Measurements from ENCODE around the gene PFAS.

PFAS gene

DNA sequence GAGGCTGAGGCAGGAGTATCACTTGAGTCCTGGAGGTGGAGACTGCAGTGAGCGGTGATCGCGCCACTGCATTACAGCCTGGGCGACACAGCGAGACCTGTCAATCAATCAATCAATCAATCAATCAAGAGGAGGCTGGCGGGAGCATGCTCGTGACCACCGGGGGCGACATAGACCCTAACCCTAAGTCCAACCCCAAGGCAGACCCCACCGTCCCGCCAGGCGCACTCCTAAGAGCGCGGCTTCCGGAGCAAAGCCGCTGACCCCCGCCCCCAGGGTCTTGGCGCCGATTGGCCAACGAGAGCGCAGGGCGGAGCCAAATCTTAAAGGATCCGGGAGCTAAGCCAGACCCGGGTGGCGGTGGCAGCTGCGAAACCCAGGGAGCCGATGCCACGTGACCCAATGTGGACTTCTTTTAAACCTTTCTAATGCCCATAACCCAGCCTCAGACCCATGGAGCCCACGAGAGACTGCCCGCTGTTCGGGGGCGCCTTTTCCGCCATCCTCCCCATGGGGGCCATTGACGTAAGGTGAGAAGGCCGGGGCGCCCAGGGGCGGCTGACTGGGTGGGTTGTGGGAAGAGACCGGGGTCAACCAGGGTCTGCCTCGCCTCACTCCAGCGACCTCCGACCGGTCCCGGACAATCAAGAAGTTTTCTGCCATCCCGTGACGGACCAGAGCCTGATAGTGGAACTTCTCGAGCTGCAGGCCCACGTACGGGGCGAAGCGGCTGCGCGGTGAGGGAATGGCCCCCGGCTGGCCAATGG is 39.4 kb downstream of the PFAS start, which contains the start of gene RANGRF:
RANGRF (plus strand) TSS at position 335 of the 767 bp plus-strand sequence; CDS start at position 454, 119 bp downstream.
- in situ Hi-C loops (cut with HindIII; ENCODE audit: low pct_ligation_motif_present, low pct_unique_long_range_greater_than_20kb, low sequenced_read_pairs): no loop called here
- DNase-seq: peak; percentile 89

DNA sequence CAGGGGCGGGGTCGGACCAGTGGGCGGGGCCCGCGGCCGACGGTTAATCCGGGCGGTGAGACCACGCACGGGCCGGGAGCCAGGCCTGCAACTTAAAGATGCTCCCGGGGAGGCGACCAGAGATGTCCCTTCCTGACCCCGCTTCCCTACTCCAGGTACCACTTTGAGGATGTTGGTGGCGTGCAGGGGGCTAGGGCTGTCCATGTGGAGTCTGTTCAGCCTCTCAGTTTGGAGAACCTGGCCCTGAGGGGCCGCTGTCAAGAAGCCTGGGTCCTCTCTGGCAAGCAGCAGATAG is 40.0 kb downstream of the PFAS start:
- DNase-seq: no peak
- in situ Hi-C loops (cut with HindIII; ENCODE audit: low pct_ligation_motif_present, low pct_unique_long_range_greater_than_20kb, low sequenced_read_pairs): no loop called here

DNA sequence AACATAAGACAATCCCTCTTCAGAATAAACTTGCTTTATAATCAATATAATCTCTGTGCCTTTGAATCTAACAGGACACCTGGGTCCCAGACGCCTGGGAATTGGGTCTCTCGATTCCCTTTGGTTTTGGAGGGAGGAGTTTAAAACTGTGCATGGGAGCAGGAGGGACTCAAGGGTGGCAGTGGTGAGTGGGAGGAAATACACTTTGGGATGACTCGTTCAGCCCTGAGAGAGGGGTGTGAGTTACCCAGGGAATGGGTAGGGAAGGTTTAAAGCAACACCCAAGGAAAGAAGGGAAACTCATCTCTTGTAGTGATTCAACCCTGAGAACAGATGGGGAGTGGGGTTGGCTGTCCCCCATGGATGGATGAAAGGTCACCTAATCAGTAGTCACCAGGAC is 41.0 kb downstream of the PFAS start:
- DNase-seq: peak; percentile 31
- in situ Hi-C loops (cut with HindIII; ENCODE audit: low pct_ligation_motif_present, low pct_unique_long_range_greater_than_20kb, low sequenced_read_pairs): no loop called here

DNA sequence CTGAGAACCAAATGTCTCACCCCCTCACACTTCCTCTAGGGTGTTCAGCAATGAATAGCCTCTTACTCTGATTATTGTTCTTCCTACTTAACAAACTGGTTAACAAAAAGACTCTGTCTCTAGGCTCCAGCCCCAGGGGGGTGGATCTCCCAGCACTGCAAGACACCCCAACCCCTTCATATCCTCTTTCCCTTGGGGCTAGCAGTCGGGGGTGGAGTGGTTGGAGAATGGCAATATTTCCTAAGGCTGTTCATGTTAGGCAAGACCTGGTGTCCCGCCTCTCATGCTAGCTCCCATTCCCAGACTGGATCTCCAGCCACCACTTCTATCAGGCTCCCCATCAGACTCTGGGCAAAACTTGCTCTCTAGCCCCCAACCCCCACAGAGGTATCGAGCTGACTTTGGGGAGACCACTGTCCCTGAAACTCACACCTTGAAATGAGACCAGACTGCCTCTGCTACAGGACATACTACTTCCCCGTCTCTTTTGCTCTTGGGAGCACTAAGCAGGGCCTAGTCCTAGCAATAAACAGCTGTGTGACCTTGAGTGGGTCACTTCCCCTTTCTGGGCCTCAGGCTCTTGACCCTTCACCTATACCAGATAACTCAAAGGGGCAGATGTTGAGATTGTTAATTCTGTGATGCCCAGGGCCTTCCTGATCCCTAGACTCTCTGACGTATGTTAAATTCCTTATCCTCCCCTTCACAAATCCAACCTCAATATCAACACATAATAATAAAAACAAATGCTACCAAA is 43.7 kb downstream of the PFAS start:
- DNase-seq: no peak
- in situ Hi-C loops (cut with HindIII; ENCODE audit: low pct_ligation_motif_present, low pct_unique_long_range_greater_than_20kb, low sequenced_read_pairs): no loop called here

DNA sequence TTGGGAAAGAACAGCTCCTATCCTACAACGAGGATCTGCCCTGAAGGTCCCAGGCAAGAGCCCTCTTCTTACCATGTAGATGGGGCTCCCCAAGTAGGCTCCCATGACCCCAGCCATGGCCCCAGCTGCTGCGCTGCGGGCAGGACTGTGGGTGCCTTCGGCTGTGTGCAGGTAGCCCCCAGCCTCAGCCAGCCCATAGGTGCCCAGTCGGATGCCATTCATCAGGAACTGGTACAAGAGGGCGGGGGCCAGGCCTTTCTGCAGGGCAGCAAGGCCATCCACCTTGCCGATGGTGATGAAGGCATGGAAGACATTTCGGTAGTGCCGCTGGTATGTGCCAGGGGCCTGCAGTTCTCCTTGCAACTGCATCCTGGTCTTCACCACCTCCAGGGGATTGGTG is 45.3 kb downstream of the PFAS start:
- in situ Hi-C loops (cut with HindIII; ENCODE audit: low pct_ligation_motif_present, low pct_unique_long_range_greater_than_20kb, low sequenced_read_pairs): no loop called here
- DNase-seq: no peak

DNA sequence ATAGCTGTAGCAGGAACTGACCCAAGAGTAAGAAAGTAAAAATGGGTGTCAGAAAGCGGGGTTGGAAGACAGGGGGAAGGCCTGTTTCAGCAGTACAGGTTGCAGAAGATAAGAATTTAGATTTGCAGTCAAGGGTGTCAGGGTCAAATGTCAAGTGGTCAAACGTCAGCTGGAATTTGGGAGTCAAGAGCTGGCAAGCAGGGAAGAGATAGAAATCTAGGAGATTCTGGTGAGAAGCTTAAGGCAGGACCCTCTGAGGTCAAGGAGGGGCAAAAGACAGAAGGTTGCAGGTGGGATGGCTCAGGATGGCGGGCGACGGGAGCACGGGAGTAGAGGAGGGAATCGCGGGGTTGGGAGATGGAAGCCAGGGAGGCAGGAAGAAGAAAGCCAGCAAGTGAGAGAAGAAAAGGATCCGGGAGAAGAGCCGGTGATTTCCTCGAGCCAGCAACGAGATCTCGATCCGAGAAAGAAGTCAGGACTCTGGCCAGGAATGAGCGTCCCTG is 45.8 kb downstream of the PFAS start:
- DNase-seq: no peak

DNA sequence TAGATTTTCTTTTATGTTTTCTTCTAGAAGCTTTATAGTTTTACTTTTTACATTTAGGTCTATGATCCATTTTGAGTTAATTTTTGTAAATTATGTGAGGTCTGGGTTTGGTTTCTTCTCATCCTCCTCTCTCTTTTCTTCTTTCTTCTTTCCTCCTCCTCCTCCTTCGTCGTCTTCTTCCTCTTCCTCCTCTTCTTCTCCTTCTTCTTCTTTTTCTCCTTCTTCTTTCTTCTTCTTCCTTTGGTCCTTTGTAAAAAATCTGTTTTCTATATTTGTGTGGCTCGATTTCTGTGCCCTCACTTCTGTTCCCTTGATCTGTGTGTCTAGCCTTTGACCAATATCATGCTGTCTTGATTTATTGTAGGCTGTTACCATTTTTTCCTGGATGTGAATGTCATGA is 51.1 kb downstream of the PFAS start:
- DNase-seq: no peak
- in situ Hi-C loops (cut with HindIII; ENCODE audit: low pct_ligation_motif_present, low pct_unique_long_range_greater_than_20kb, low sequenced_read_pairs): no loop called here

More for the DNA sequence above, 45.8 kb downstream of the PFAS start:
- in situ Hi-C loops (cut with HindIII; ENCODE audit: low pct_ligation_motif_present, low pct_unique_long_range_greater_than_20kb, low sequenced_read_pairs): no loop called here

DNA sequence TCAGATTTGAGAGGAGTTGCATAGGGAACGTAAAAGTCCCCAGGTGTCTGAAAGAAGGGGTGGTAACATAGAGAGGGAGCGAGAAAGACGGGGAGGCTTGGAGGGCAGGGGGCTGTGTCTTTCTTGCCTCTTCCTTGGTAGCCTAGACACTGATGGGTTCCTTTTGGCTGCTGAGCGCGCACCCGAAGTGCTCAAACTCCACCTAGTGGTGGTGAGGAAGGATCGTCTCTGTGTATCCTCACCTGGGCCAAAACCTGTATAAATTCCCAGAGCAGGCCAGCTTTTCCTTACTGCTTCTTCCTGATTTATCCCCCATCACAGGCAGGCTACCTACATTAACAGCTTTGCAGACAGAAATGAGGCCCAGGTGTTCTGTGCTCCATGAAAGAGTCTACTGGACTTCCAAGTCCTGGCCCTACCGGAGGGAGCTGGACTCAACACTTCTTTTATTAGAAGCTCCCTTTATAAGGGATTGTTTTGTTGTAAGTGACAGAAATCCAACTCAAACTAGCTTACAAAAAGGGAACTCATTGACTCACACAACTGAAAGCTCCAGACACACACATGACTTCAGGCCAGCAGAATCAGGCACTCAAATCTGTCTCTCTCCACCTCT is 51.6 kb downstream of the PFAS start:
- in situ Hi-C loops (cut with HindIII; ENCODE audit: low pct_ligation_motif_present, low pct_unique_long_range_greater_than_20kb, low sequenced_read_pairs): no loop called here
- DNase-seq: peak; percentile 70

DNA sequence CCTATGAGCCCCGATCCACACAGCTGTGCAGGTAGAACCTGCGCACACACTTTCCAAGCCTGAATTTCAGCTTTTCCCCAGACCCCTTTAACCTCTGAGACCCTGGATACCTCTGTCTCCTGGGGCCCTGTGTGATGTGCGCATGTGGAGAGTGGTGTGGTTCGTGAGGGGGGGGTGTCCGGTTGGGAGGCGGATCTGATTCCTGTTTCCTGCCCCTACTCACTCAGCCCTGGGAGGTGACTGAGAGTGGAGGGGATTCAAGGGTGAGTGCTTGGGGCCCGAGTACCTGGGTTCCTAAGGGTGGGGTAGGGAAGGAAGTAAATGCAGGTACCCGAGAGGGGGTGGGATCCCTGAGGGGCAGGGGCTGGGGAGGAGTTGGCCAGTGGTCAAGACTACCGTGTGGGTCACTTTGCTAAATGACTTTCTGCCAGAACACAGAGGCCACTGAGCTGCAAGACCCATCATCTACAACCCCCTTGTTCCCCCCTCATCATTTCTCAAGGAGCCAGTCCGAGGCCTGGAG is 61.6 kb downstream of the PFAS start:
- DNase-seq: no peak
- in situ Hi-C loops (cut with HindIII; ENCODE audit: low pct_ligation_motif_present, low pct_unique_long_range_greater_than_20kb, low sequenced_read_pairs): no loop called here

DNA sequence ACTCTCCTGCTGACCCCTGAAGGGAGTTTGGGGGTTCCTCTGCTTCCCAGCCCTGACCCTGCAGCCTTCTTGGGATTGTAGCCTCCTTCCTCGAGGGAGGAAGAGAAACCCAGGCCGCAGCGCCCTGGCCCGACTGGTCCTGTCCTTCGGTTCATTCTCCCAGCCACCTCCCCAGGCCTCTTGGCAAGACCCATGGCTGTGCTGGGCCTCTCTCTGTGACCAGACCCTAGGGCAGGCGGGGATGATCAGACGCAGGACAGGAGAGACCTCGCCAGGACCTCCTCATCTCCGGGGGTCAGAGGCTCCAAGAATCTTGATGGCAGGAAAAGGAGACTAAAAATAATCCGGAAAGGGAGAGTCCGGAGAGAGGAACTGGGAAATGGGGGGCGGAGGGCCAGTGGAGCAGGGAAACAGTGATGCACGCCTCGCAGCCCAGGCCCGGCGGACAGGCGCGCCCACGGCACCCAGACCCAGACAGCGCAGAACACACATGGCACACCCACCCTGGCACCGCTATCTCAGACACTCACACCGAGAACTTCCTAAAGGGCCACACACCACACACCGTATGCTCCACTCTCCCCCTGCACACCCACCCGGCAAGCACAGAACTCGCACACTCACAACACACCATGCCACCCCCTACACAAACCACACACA is 62.2 kb downstream of the PFAS start:
- no peak for DNase-seq
- in situ Hi-C loops (cut with HindIII; ENCODE audit: low pct_ligation_motif_present, low pct_unique_long_range_greater_than_20kb, low sequenced_read_pairs): no loop called here

DNA sequence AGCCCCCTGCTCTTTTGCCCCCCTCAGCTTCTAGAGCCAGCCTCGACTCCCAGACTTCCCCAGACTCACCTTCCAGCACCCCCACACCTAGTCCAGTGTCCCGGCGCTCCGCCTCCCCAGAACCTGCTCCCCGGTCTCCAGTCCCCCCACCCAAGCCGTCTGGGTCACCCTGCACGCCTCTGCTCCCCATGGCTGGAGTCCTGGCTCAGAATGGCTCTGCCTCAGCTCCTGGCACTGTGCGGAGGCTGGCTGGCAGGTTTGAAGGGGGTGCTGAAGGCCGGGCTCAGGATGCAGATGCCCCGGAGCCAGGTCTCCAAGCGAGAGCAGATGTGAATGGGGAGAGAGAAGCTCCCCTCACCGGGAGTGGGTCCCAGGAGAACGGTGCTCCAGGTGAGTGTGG is 63.2 kb downstream of the PFAS start:
- in situ Hi-C loops (cut with HindIII; ENCODE audit: low pct_ligation_motif_present, low pct_unique_long_range_greater_than_20kb, low sequenced_read_pairs): no loop called here

DNA sequence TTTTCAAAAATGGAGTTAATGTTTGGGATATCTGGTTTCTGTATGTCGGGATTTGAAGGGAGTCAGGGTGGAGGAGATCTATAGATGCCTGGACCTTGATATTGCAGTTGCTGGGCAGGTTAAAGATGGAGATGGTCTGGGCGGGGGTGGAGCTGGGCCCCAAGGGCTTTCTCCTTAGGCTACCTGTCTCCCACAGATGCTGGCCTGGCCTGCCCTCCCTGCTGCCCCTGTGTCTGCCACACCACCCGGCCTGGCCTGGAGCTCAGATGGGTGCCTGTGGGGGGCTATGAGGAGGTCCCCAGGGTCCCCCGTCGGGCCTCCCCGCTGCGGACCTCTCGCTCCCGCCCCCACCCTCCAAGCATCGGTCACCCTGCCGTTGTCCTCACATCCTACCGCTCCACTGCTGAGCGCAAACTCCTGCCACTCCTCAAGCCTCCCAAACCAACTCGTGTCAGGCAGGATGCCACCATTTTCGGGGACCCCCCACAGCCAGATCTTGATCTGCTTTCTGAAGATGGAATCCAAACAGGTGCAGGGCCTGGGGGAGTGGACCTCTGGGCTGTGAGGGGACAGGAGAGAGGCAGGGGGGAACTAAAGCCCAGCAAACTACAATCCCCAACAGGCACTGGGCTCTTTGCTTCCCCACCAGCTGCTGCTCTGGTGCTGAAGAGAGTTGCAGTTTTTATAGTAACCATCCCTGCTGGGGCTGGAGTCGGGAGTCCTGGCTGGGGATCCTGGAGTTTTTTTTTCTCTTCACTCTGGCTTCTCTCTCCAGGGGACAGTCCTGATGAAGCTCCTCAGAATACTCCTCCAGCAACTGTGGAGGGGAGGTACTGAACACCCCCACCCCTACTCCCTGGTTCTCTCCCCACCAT is 63.9 kb downstream of the PFAS start:
- in situ Hi-C loops (cut with HindIII; ENCODE audit: low pct_ligation_motif_present, low pct_unique_long_range_greater_than_20kb, low sequenced_read_pairs): no loop called here
- DNase-seq: no peak

More for the DNA sequence above, 63.2 kb downstream of the PFAS start:
- no peak for DNase-seq

DNA sequence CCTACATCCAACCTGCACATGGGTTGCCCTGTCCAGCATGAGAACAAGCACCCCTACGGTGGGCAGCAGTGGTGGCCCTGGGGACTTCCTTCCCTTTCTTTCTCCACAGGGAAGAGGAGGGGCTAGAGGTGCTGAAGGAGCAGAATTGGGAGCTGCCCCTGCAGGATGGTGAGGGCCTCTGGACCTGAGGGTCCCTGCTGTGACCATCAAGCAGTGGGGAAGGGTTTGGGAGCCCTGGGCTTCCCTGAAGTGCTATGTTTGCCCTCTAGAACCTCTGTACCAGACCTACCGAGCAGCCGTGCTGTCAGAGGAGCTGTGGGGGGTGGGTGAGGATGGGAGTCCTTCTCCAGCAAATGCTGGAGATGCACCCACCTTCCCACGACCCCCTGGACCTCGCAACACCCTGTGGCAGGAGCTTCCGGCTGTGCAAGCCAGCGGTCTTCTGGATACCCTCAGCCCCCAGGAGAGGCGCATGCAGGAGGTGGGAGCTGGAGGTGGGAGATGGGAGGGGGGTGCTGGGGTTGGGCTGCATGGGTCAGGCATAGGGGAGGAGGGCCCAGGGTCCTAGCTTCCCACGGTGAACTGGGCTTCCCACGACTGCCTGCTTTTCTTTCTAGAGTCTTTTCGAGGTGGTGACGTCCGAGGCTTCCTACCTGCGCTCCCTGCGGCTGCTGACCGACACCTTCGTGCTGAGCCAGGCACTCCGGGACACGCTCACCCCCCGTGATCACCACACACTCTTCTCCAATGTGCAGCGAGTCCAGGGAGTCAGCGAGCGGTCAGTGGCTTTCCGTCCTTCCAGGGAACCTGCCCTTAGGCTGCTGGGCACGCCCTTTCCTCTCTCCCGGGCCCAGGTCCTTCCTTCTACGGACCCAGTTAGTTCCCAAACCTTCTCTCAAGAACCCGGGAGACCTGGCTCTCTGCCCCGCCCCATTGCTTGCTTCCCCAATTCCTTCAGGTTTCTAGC is 66.0 kb downstream of the PFAS start:
- in situ Hi-C loops (cut with HindIII; ENCODE audit: low pct_ligation_motif_present, low pct_unique_long_range_greater_than_20kb, low sequenced_read_pairs): no loop called here
- no peak for DNase-seq

DNA sequence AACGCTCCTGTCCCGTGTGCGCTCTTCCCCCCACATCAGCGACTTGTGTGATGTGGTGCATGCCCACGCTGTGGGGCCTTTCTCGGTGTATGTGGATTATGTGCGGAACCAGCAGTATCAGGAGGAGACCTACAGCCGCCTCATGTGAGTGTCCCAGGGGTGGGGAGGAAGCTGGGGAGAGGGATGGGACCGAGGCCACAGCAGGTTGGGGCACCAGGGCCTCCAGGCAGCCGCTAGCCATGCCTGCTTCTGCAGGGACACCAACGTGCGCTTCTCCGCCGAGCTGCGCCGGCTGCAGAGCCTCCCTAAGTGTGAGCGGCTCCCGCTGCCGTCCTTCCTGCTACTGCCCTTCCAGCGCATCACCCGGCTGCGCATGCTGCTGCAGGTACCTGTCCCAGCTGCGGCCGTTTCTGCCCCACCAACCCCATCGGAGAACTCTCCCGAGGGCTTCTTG is 66.7 kb downstream of the PFAS start:
- in situ Hi-C loops (cut with HindIII; ENCODE audit: low pct_ligation_motif_present, low pct_unique_long_range_greater_than_20kb, low sequenced_read_pairs): no loop called here
- DNase-seq: no peak

DNA sequence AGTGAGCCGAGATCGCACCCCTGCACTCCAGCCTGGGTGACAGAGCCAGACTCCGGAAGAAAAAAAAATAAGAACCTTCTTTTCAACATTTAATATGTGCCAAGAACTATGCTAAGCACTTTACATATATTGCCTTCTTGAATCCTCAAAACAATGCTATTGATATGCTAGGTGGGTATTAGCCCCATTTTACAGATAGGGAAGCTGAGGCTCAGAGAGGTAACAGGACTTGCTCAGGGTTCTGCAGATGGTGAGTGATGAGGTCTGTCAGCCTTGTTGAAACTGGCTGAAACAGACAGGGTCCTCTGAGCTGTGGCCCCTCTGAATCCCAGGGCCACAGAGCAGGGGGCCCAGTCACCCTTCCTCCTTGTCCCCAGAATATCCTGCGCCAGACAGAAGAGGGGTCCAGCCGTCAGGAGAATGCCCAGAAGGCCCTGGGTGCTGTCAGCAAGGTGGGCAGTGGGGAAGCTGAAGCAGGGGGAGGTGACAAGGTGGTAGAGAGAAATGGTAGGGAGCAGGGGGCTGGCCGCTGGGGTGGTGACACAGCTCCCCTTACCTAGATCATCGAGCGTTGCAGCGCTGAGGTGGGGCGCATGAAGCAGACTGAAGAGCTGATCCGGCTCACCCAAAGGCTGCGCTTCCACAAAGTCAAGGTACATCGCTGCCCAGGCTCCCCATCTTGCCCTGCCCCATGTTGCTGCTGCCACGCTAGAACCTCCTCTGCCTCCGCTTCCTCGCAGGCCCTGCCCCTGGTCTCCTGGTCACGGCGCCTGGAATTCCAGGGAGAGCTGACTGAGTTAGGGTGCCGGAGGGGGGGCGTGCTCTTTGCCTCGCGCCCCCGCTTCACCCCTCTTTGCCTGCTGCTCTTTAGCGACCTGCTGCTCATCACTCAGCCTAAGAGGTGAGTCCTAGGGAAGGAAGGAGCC is 69.2 kb downstream of the PFAS start:
- no peak for DNase-seq
- in situ Hi-C loops (cut with HindIII; ENCODE audit: low pct_ligation_motif_present, low pct_unique_long_range_greater_than_20kb, low sequenced_read_pairs): no loop called here

Measured in ACHN (cell line).